Osteocyte (in vitro differentiated cells): ENCODE measurements around the gene CNTNAP2. TPM values are rescaled to one million over a fixed set of nuclear protein-coding genes. Genes with fewer than 3 reads are reported as not detected.

Source experiments
- DNase-seq: peaks from one replicate; pipeline ENCODE4 v3.0.0; 2021; ENCODE audit warnings: mixed read lengths; ENCODE audit not compliant: unreplicated experiment; ENCODE audit errors: extremely low spot score
- H3K27ac Mint-ChIP-seq: one replicate; pipeline ENCODE4 v1.8.0; 2021; ENCODE audit warnings: mild to moderate bottlenecking, mixed read lengths; ENCODE audit not compliant: unreplicated experiment
- H3K27me3 Mint-ChIP-seq: one replicate; pipeline ENCODE4 v1.8.0; 2021; ENCODE audit warnings: mixed read lengths; ENCODE audit not compliant: unreplicated experiment
- H3K36me3 Mint-ChIP-seq: one replicate; pipeline ENCODE4 v1.8.0; 2021; ENCODE audit warnings: mixed read lengths; ENCODE audit not compliant: unreplicated experiment
- H3K4me1 Mint-ChIP-seq: one replicate; pipeline ENCODE4 v1.8.0; 2021; ENCODE audit warnings: mixed read lengths; ENCODE audit not compliant: unreplicated experiment
- H3K4me3 Mint-ChIP-seq: one replicate; pipeline ENCODE4 v1.8.0; 2021; ENCODE audit warnings: mild to moderate bottlenecking, moderate library complexity, mixed read lengths; ENCODE audit not compliant: unreplicated experiment
- H3K9me3 Mint-ChIP-seq: one replicate; pipeline ENCODE4 v1.8.0; 2021; ENCODE audit warnings: mixed read lengths; ENCODE audit not compliant: unreplicated experiment
- CTCF ChIP-seq: fragments of 200-600 bp; sonication (generic); IDR thresholded peaks from 2 replicates; pipeline ENCODE4 v1.5.0; 2021; ENCODE audit warnings: antibody characterized with exemption, mild to moderate bottlenecking, moderate library complexity
- total RNA-seq: library from RNA; stranded (reverse); gene quantifications from 2 replicates; pipeline ENCODE4 v1.2.1, GENCODE V29; 2021

Gene CNTNAP2
- total RNA-seq, 1 donor from 2014 or later, result 1.4 TPM

GRCh38 chr7:146296028-146296427 is 179.4 kb downstream of the CNTNAP2 start:
- Mint-ChIP-seq H3K4me3 (no peak overlapping the region), H3K4me1 (no peaks in the 10 kb centered on the region), H3K27me3 (no peaks in the 10 kb centered on the region), H3K9me3 (peaks cover 8% of the 10 kb centered on the region), H3K27ac (no peak overlapping the region), H3K36me3 (no peaks in the 10 kb centered on the region)
- no peak for DNase-seq
- TF ChIP-seq CTCF, result no peak

- Mint-ChIP-seq H3K4me1 (no peaks in the 10 kb centered on the region), H3K36me3 (no peaks in the 10 kb centered on the region), H3K4me3 (no peak overlapping the region), H3K27me3 (no peaks in the 10 kb centered on the region), H3K9me3 (peaks cover 18% of the 10 kb centered on the region), H3K27ac (no peak overlapping the region)
- DNase-seq, result no peak
- no peak for TF ChIP-seq CTCF
Measured at GRCh38 chr7:146314962-146315361, 198.4 kb downstream of the CNTNAP2 start.

- H3K9me3 Mint-ChIP-seq, result no peaks in the 10 kb centered on the region
- no peak overlapping the region for H3K4me3 Mint-ChIP-seq
- TF ChIP-seq CTCF, result no peak
- H3K36me3 Mint-ChIP-seq, result no peaks in the 10 kb centered on the region
- H3K27ac Mint-ChIP-seq, result no peak overlapping the region
- no peaks in the 10 kb centered on the region for H3K4me1 Mint-ChIP-seq
- no peak for DNase-seq
- H3K27me3 Mint-ChIP-seq, result no peaks in the 10 kb centered on the region
Measured at GRCh38 chr7:146319629-146320028, 203.0 kb downstream of the CNTNAP2 start.

- Mint-ChIP-seq H3K27me3 (no peaks in the 10 kb centered on the region), H3K36me3 (no peaks in the 10 kb centered on the region), H3K9me3 (peaks cover 4% of the 10 kb centered on the region), H3K4me1 (no peaks in the 10 kb centered on the region), H3K4me3 (no peak overlapping the region), H3K27ac (no peak overlapping the region)
- DNase-seq, result no peak
- TF ChIP-seq CTCF, result no peak
Measured at GRCh38 chr7:146321301-146321700, 204.7 kb downstream of the CNTNAP2 start.

- Mint-ChIP-seq H3K27ac (no peak overlapping the region), H3K4me1 (no peaks in the 10 kb centered on the region), H3K27me3 (no peaks in the 10 kb centered on the region), H3K36me3 (no peaks in the 10 kb centered on the region), H3K9me3 (peaks cover 16% of the 10 kb centered on the region), H3K4me3 (no peak overlapping the region)
- TF ChIP-seq CTCF, result no peak
- DNase-seq, result no peak
Measured at GRCh38 chr7:146331369-146331768, 214.8 kb downstream of the CNTNAP2 start.
